ENCODE measurements around the gene GPR3.
A peak's percentile ranks its signal among the peaks of the same experiment; 100 is the strongest.
"Not testable (repeated sequence)": the region's sequence is repeated elsewhere in the genome, so short reads cannot be mapped to it uniquely, and the experiment has no call there.

Gene GPR3

GRCh38 chr1:27402349-27402754 is 9.9 kb downstream of the GPR3 start:
- no peak for DNase-seq

GRCh38 chr1:27403065-27403726 is 10.8 kb downstream of the GPR3 start:
- DNase-seq, result no peak

- no peak for DNase-seq
Observed at GRCh38 chr1:27403931-27404330, 11.5 kb downstream of the GPR3 start.

- DNase-seq, result no peak
Observed at GRCh38 chr1:27405074-27405473, 12.7 kb downstream of the GPR3 start.

GRCh38 chr1:27405598-27406361 is 13.4 kb downstream of the GPR3 start:
- DNase-seq, result not testable (repeated sequence)

- no peak for DNase-seq
Observed at GRCh38 chr1:27406362-27406680, 13.9 kb downstream of the GPR3 start.

- DNase-seq, result not testable (repeated sequence)
Observed at GRCh38 chr1:27406791-27407190, 14.4 kb downstream of the GPR3 start.

GRCh38 chr1:27408151-27408550 is 15.7 kb downstream of the GPR3 start:
- DNase-seq, result no peak

- DNase-seq, result no peak
Observed at GRCh38 chr1:27409669-27410068, 17.2 kb downstream of the GPR3 start.

- DNase-seq, result no peak
Observed at GRCh38 chr1:27410709-27411108, 18.3 kb downstream of the GPR3 start.

GRCh38 chr1:27412502-27412901 is 20.1 kb downstream of the GPR3 start:
- DNase-seq, result no peak

GRCh38 chr1:27413004-27413403 is 20.6 kb downstream of the GPR3 start:
- DNase-seq, result no peak

- DNase-seq, result no peak
Observed at GRCh38 chr1:27414091-27414490, 21.7 kb downstream of the GPR3 start.

GRCh38 chr1:27416387-27417111 is 24.1 kb downstream of the GPR3 start:
- peak; percentile 36 for DNase-seq

- DNase-seq, result no peak
Observed at GRCh38 chr1:27417713-27418112, 25.3 kb downstream of the GPR3 start.

- no peak for DNase-seq
Observed at GRCh38 chr1:27418326-27419185, 26.1 kb downstream of the GPR3 start.

GRCh38 chr1:27423709-27424108 is 31.3 kb downstream of the GPR3 start:
- no peak for DNase-seq

GRCh38 chr1:27427329-27427728 is 34.9 kb downstream of the GPR3 start:
- DNase-seq, result no peak

GRCh38 chr1:27427816-27428315 is 35.4 kb downstream of the GPR3 start:
- no peak for DNase-seq

GRCh38 chr1:27428316-27429028 is 36.0 kb downstream of the GPR3 start:
- DNase-seq, result peak; percentile 7

GRCh38 chr1:27429029-27429425 is 36.6 kb downstream of the GPR3 start:
- no peak for DNase-seq
